COLO829 (cell line): ENCODE measurements around the gene KCNAB3.

Source experiments
- DNase-seq: peaks from one replicate; pipeline ENCODE4 v3.0.0; 2012; ENCODE audit warnings: low spot score

Gene KCNAB3

GRCh38 chr17:7897773-7898172, 31.9 kb downstream of the KCNAB3 start:
- peak; percentile 76 for DNase-seq

GRCh38 chr17:7897090-7897489, 32.6 kb downstream of the KCNAB3 start:
- no peak for DNase-seq

GRCh38 chr17:7894866-7895265, 34.8 kb downstream of the KCNAB3 start:
- DNase-seq = no peak

- DNase-seq = no peak
Measured at GRCh38 chr17:7894226-7894625, 35.4 kb downstream of the KCNAB3 start.

GRCh38 chr17:7893187-7893880, 36.3 kb downstream of the KCNAB3 start:
- DNase-seq = no peak

GRCh38 chr17:7889166-7889955, 40.3 kb downstream of the KCNAB3 start:
- peak; percentile 86 for DNase-seq

GRCh38 chr17:7888184-7888920, 41.3 kb downstream of the KCNAB3 start, which contains the start of gene CHD3:
Gene CHD3 (plus strand): TSS chr17:7888789. CDS start chr17:7889001, 212 bp downstream.
- no peak for DNase-seq

GRCh38 chr17:7887482-7888183, 42.0 kb downstream of the KCNAB3 start:
- DNase-seq = peak; percentile 96

GRCh38 chr17:7887038-7887481, 42.6 kb downstream of the KCNAB3 start:
- no peak for DNase-seq

- peak; percentile 13 for DNase-seq
Measured at GRCh38 chr17:7886227-7887037, 43.2 kb downstream of the KCNAB3 start.

GRCh38 chr17:7885367-7886226, 44.1 kb downstream of the KCNAB3 start:
- DNase-seq = peak; percentile 27

- no peak for DNase-seq
Measured at GRCh38 chr17:7884581-7885366, 44.9 kb downstream of the KCNAB3 start.

- peak; percentile 30 for DNase-seq
Measured at GRCh38 chr17:7883781-7884386, 45.8 kb downstream of the KCNAB3 start.

- no peak for DNase-seq
Measured at GRCh38 chr17:7882629-7883028, 47.0 kb downstream of the KCNAB3 start.

- no peak for DNase-seq
Measured at GRCh38 chr17:7882068-7882467, 47.6 kb downstream of the KCNAB3 start.

GRCh38 chr17:7881276-7882054, 48.2 kb downstream of the KCNAB3 start:
- DNase-seq = no peak

GRCh38 chr17:7880076-7880868, 49.4 kb downstream of the KCNAB3 start:
- DNase-seq = no peak
